Breast epithelium (tissue), 3 donors: ENCODE measurements around the gene PTPRN2.

ENCODE experiments used
- CTCF ChIP-seq, 3 donors: fragments of 450-650 bp; IDR thresholded peaks; one replicate each; pipeline ENCODE4 v1.5.1; 2016 to 2017; ENCODE audit warnings: antibody characterized with exemption in 3 of 3, mild to moderate bottlenecking in 3 of 3, moderate library complexity in 3 of 3
- POLR2A ChIP-seq: fragments of 450-650 bp; IDR thresholded peaks from one replicate; pipeline ENCODE4 v1.6.1; 2016; ENCODE audit warnings: antibody characterized with exemption, mild to moderate bottlenecking, moderate library complexity
- POLR2AphosphoS5 ChIP-seq, 3 donors: sonication (generic); formaldehyde crosslinking; IDR thresholded peaks; one replicate each; pipeline ENCODE4 v1.6.1; 2017; ENCODE audit warnings: antibody characterized with exemption in 3 of 3

GRCh38 chr7:157929671-157930070 is 658.0 kb downstream of the PTPRN2 start:
- no peak for TF ChIP-seq CTCF (IDR thresholded peaks at IDR 0.05)
- TF ChIP-seq POLR2A: no peak
- no peak for TF ChIP-seq POLR2AphosphoS5 (IDR thresholded peaks at IDR 0.05)
